HFFc6 (cell line): ENCODE data around the gene LMO1. TPM values are rescaled to one million over a fixed set of nuclear protein-coding genes. Genes with fewer than 3 reads are reported as not detected.

ENCODE experiments used
- DNase-seq: peaks from one replicate; pipeline ENCODE4 v3.0.0-alpha.2; 2018
- H3K27ac Mint-ChIP-seq: 2 replicates; pipeline ENCODE4 v1.8.0; 2020; ENCODE audit warnings: mild to moderate bottlenecking, mixed read lengths
- H3K27me3 Mint-ChIP-seq: 2 replicates; pipeline ENCODE4 v1.8.0; 2021; ENCODE audit warnings: mild to moderate bottlenecking, moderate library complexity, mixed read lengths; ENCODE audit not compliant: insufficient read depth
- H3K36me3 Mint-ChIP-seq: 2 replicates; pipeline ENCODE4 v1.8.0; 2021; ENCODE audit warnings: low read depth, mixed read lengths
- H3K4me1 Mint-ChIP-seq: 2 replicates; pipeline ENCODE4 v1.8.0; 2020; ENCODE audit warnings: low read depth, mixed read lengths
- H3K4me3 Mint-ChIP-seq: 2 replicates; pipeline ENCODE4 v1.8.0; 2020; ENCODE audit warnings: mild to moderate bottlenecking, moderate library complexity, mixed read lengths
- H3K9me3 Mint-ChIP-seq: 2 replicates; pipeline ENCODE4 v1.8.0; 2020; ENCODE audit warnings: mild to moderate bottlenecking, mixed read lengths
- CTCF ChIP-seq: fragments of 200-600 bp; sonication (generic); IDR thresholded peaks from 2 replicates; pipeline ENCODE4 v1.5.0; 2021; ENCODE audit warnings: antibody characterized with exemption, mild to moderate bottlenecking
- total RNA-seq, 6 experiments: library from RNA; stranded (reverse); fragmentation: NEBNext Ultra II Directional; extraction: Animal tissue kit (Norgen Biotek cat#: 25700); gene quantifications; 2 replicates in 1 of 6; 3 replicates in 5 of 6; pipeline ENCODE4 v1.2.3, GENCODE V29; 2021

Gene LMO1
- total RNA-seq, 6 experiments from 2014 or later, result not detected

- no peak for DNase-seq
- H3K27me3 Mint-ChIP-seq, result peaks cover 63% of the 10 kb centered on the region
- H3K36me3 Mint-ChIP-seq, result no peaks in the 10 kb centered on the region
- peak overlapping the region; percentile 30; the same call in 1 of the 2 replicates for H3K4me3 Mint-ChIP-seq
- H3K9me3 Mint-ChIP-seq, result no peaks in the 10 kb centered on the region
- peaks cover 19% of the 10 kb centered on the region for H3K4me1 Mint-ChIP-seq
- H3K27ac Mint-ChIP-seq, result no peak overlapping the region
- no peak for TF ChIP-seq CTCF
Observed at GRCh38 chr11:8262552-8263108, 1.0 kb downstream of the LMO1 start.

- Mint-ChIP-seq H3K27ac (no peak overlapping the region), H3K9me3 (no peaks in the 10 kb centered on the region), H3K36me3 (no peaks in the 10 kb centered on the region), H3K4me3 (peak overlapping the region; percentile 30; the same call in 1 of the 2 replicates), H3K27me3 (peaks cover 63% of the 10 kb centered on the region), H3K4me1 (peaks cover 19% of the 10 kb centered on the region)
- no peak for TF ChIP-seq CTCF
- DNase-seq, result no peak
Observed at GRCh38 chr11:8261921-8262551, 1.6 kb downstream of the LMO1 start.

GRCh38 chr11:8261291-8261690 lies 2.4 kb downstream of the LMO1 start:
- no peak for DNase-seq
- Mint-ChIP-seq H3K36me3 (no peaks in the 10 kb centered on the region), H3K4me1 (peaks cover 19% of the 10 kb centered on the region), H3K4me3 (no peak overlapping the region), H3K27me3 (peaks cover 57% of the 10 kb centered on the region), H3K9me3 (no peaks in the 10 kb centered on the region), H3K27ac (no peak overlapping the region)
- no peak for TF ChIP-seq CTCF

- Mint-ChIP-seq H3K27me3 (peaks cover 54% of the 10 kb centered on the region), H3K9me3 (no peaks in the 10 kb centered on the region), H3K27ac (no peak overlapping the region), H3K4me1 (peaks cover 19% of the 10 kb centered on the region), H3K36me3 (no peaks in the 10 kb centered on the region), H3K4me3 (no peak overlapping the region)
- no peak for DNase-seq
- no peak for TF ChIP-seq CTCF
Observed at GRCh38 chr11:8260202-8260966, 3.3 kb downstream of the LMO1 start.

- no peaks in the 10 kb centered on the region for H3K9me3 Mint-ChIP-seq
- H3K36me3 Mint-ChIP-seq, result no peaks in the 10 kb centered on the region
- H3K27ac Mint-ChIP-seq, result no peak overlapping the region
- TF ChIP-seq CTCF, result no peak
- no peak overlapping the region for H3K4me3 Mint-ChIP-seq
- no peak for DNase-seq
- peaks cover 19% of the 10 kb centered on the region for H3K4me1 Mint-ChIP-seq
- peaks cover 49% of the 10 kb centered on the region for H3K27me3 Mint-ChIP-seq
Observed at GRCh38 chr11:8259306-8259959, 4.2 kb downstream of the LMO1 start.
